Neuronal stem cell (in vitro differentiated cells): ENCODE measurements around the gene TBRG1.

Experiments
- DNase-seq: peaks from one replicate; pipeline ENCODE4 v3.0.0-alpha.2; 2013; ENCODE audit warnings: low spot score
- H2AFZ ChIP-seq: one replicate; pipeline ENCODE4 v1.6.1; 2013; ENCODE audit warnings: mild to moderate bottlenecking, low read length, inconsistent platforms
- H2AK5ac ChIP-seq: 2 replicates; pipeline ENCODE4 v1.6.1; 2013; ENCODE audit warnings: low read depth, mild to moderate bottlenecking, inconsistent platforms, low read length, moderate library complexity, mixed read lengths
- H2BK120ac ChIP-seq: 2 replicates; pipeline ENCODE4 v1.6.1; 2013; ENCODE audit warnings: low read depth, mild to moderate bottlenecking, inconsistent platforms, low read length, moderate library complexity, mixed read lengths
- H2BK12ac ChIP-seq: one replicate; pipeline ENCODE4 v1.6.1; 2013; ENCODE audit warnings: low read length, inconsistent platforms
- H2BK15ac ChIP-seq: 2 replicates; pipeline ENCODE4 v1.6.1; 2013; ENCODE audit warnings: mild to moderate bottlenecking, low read length, inconsistent platforms, mixed read lengths
- H2BK5ac ChIP-seq: one replicate; pipeline ENCODE4 v1.6.1; 2013; ENCODE audit warnings: inconsistent platforms, mild to moderate bottlenecking, low read length, moderate library complexity
- H3K14ac ChIP-seq: one replicate; pipeline ENCODE4 v1.6.1; 2013; ENCODE audit warnings: low read length, inconsistent platforms
- H3K18ac ChIP-seq: 2 replicates; pipeline ENCODE4 v1.6.1; 2013; ENCODE audit warnings: low read length, inconsistent platforms
- H3K23ac ChIP-seq: 2 replicates; pipeline ENCODE4 v1.6.1; 2013; ENCODE audit warnings: low read depth, mild to moderate bottlenecking, mixed read lengths, low read length, inconsistent platforms; ENCODE audit not compliant: poor library complexity
- H3K27ac ChIP-seq: replicated peaks from 3 replicates; pipeline ENCODE4 v1.5.1; 2013; ENCODE audit warnings: low read length, inconsistent platforms
- H3K27me3 ChIP-seq, 3 experiments: 2 replicates each; pipeline ENCODE4 v1.6.1; 2013; ENCODE audit warnings: low read length in 3 of 3, mild to moderate bottlenecking in 2 of 3, inconsistent platforms in 1 of 3, low read depth in 1 of 3, mixed read lengths in 1 of 3, moderate library complexity in 1 of 3; ENCODE audit not compliant: control insufficient read depth in 3 of 3, insufficient read depth in 3 of 3
- H3K36me3 ChIP-seq, 2 donors: replicated peaks in 1 of 2; 2 replicates each; pipeline ENCODE4 v1.6.1; 2013; ENCODE audit warnings: low read length in 2 of 2; ENCODE audit not compliant: control insufficient read depth in 2 of 2, insufficient read depth in 2 of 2
- H3K4ac ChIP-seq: 2 replicates; pipeline ENCODE4 v1.6.1; 2013; ENCODE audit warnings: inconsistent platforms, mild to moderate bottlenecking, low read length, moderate library complexity
- H3K4me1 ChIP-seq, 2 donors: 1 replicate in 1 of 2; 2 replicates in 1 of 2; pipeline ENCODE4 v1.6.1; 2013; ENCODE audit warnings: low read length in 2 of 2, low read depth in 1 of 2; ENCODE audit not compliant: control insufficient read depth in 2 of 2, insufficient read depth in 1 of 2
- H3K4me2 ChIP-seq: one replicate; pipeline ENCODE4 v1.6.1; 2013; ENCODE audit warnings: mild to moderate bottlenecking, low read length, inconsistent platforms; ENCODE audit not compliant: insufficient read depth, poor library complexity, severe bottlenecking
- H3K4me3 ChIP-seq, 2 donors: 2 replicates each; pipeline ENCODE4 v1.5.1; 2013; ENCODE audit warnings: low read length in 2 of 2, mild to moderate bottlenecking in 2 of 2, inconsistent platforms in 1 of 2, moderate library complexity in 1 of 2
- H3K79me1 ChIP-seq: one replicate; pipeline ENCODE4 v1.6.1; 2013; ENCODE audit warnings: low read depth, mild to moderate bottlenecking, inconsistent platforms, low read length, moderate library complexity
- H3K9ac ChIP-seq: one replicate; pipeline ENCODE4 v1.6.1; 2013; ENCODE audit warnings: mild to moderate bottlenecking, low read depth, low read length, inconsistent platforms; ENCODE audit not compliant: poor library complexity
- H3K9me3 ChIP-seq, 2 donors: replicated peaks in 1 of 2; 2 replicates each; pipeline versions ENCODE3 to v1.6.1; 2013; ENCODE audit warnings: low read length in 2 of 2, mild to moderate bottlenecking in 2 of 2, inconsistent platforms in 1 of 2, low read depth in 1 of 2, mixed read lengths in 1 of 2, moderate library complexity in 1 of 2; ENCODE audit not compliant: control insufficient read depth in 2 of 2, insufficient read depth in 1 of 2
- H4K8ac ChIP-seq: one replicate; pipeline ENCODE4 v1.6.1; 2013; ENCODE audit warnings: low read depth, mild to moderate bottlenecking, inconsistent platforms, low read length, moderate library complexity
- H4K91ac ChIP-seq: one replicate; pipeline ENCODE4 v1.6.1; 2013; ENCODE audit warnings: low read length, low read depth, mild to moderate bottlenecking, inconsistent platforms; ENCODE audit not compliant: poor library complexity
- WGBS, 2 donors: extraction: QIAGEN DNeasy Blood & Tissue Kit; methylation state at CpG; one replicate each; pipeline ENCODE4 v1.1.7; 2013; ENCODE audit warnings: missing lambda C conversion rate in 2 of 2, mixed read lengths in 1 of 2; ENCODE audit not compliant: insufficient read length in 2 of 2, insufficient replicate concordance in 1 of 2; ENCODE audit errors: extremely low coverage in 2 of 2; 5-methylcytosine and 5-hydroxymethylcytosine counted together

TBRG1 gene

DNA sequence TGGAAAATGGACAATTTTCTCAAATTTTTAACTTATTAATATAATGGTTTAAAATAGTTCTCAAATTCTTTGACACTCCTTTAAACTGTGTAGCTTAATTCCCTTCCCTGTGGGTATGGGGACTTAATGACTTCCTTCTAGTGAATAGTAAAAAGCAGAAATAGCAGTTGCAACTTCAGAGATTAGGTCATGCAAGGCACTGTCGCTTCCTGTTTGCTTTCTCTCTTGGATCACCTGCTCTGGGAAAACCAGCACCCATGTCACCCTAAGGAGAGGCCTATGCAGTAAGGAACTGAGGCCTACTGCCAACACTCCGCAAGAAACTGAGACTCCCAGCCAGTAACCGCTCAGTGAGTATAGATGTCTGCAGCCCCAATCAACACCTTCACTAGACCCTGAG is 16.9 kb upstream of the TBRG1 start:
- Histone ChIP-seq H3K79me1 (no peaks in the 10 kb centered on the region), H3K9me3 (no peaks in the 10 kb centered on the region), H2AFZ (no peak overlapping the region), H3K4me1 (peaks cover 0 to 2% of the 10 kb centered on the region in 2 donors), H3K36me3 (no peaks in the 10 kb centered on the region), H3K9ac (no peak overlapping the region), H3K4ac (no peak overlapping the region), H3K23ac (no peak overlapping the region), H2BK5ac (no peak overlapping the region), H4K91ac (no peak overlapping the region), H2AK5ac (no peak overlapping the region), H2BK120ac (no peak overlapping the region), H3K27me3 (peaks cover 0 to 2% (median 0%) of the 10 kb centered on the region in 3 experiments), H2BK12ac (no peak overlapping the region), H3K4me3 (no peak overlapping the region), H3K4me2 (no peak overlapping the region), H3K27ac (no peak overlapping the region), H3K18ac (no peak overlapping the region), H2BK15ac (no peak overlapping the region), H3K14ac (no peak overlapping the region), H4K8ac (no peak overlapping the region)
- WGBS, 2 donors, result no CpG with 5 or more reads among the region's 3 CpGs
- DNase-seq, result no peak

GRCh38 chr11:124608147-124608546 is 14.5 kb upstream of the TBRG1 start:
- Histone ChIP-seq H3K27me3 (peaks cover 0 to 8% (median 0%) of the 10 kb centered on the region in 3 experiments), H2BK12ac (no peak overlapping the region), H2AFZ (no peak overlapping the region), H4K8ac (no peak overlapping the region), H3K79me1 (no peaks in the 10 kb centered on the region), H3K4me2 (no peak overlapping the region), H3K18ac (no peak overlapping the region), H3K23ac (no peak overlapping the region), H3K4ac (no peak overlapping the region), H2BK120ac (no peak overlapping the region), H4K91ac (no peak overlapping the region), H3K36me3 (no peaks in the 10 kb centered on the region), H2AK5ac (no peak overlapping the region), H3K27ac (no peak overlapping the region), H3K9me3 (no peaks in the 10 kb centered on the region), H3K4me1 (no peaks in the 10 kb centered on the region), H2BK15ac (no peak overlapping the region), H3K14ac (no peak overlapping the region), H3K4me3 (no peak overlapping the region), H2BK5ac (no peak overlapping the region), H3K9ac (no peak overlapping the region)
- DNase-seq, result no peak

GRCh38 chr11:124610295-124610694 is 12.4 kb upstream of the TBRG1 start:
- Histone ChIP-seq H3K23ac (no peak overlapping the region), H3K9me3 (no peaks in the 10 kb centered on the region), H2BK5ac (no peak overlapping the region), H3K27ac (no peak overlapping the region), H2AK5ac (no peak overlapping the region), H3K4me1 (no peaks in the 10 kb centered on the region), H3K18ac (no peak overlapping the region), H3K36me3 (no peaks in the 10 kb centered on the region), H3K4ac (no peak overlapping the region), H4K91ac (no peak overlapping the region), H2BK120ac (no peak overlapping the region), H4K8ac (no peak overlapping the region), H3K14ac (no peak overlapping the region), H3K79me1 (no peaks in the 10 kb centered on the region), H3K9ac (no peak overlapping the region), H3K4me2 (no peak overlapping the region), H3K4me3 (no peak overlapping the region), H2BK15ac (no peak overlapping the region), H2AFZ (no peak overlapping the region), H3K27me3 (peaks cover 0 to 8% (median 0%) of the 10 kb centered on the region in 3 experiments), H2BK12ac (no peak overlapping the region)
- DNase-seq, result no peak
- no CpG with 5 or more reads among the region's 2 CpGs for WGBS, 2 donors

DNA sequence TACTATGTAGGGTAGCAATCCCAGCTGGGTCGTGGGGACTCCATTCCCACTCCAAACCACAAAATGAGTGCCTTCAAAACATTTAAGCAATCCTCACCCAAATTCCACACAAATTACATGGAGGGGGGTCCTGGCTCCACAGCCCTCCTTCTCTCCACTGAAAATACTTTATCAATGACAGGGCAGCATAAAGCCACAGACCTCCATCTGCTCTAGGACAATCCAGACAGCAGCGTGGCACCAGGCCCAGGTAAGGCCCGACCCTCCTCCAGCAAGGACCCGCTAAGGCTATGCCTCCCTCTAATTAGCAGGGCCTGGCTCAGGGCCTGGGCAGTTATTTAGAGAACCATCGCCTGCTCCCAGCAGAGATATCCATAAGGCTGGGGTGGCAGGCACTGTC is 11.6 kb upstream of the TBRG1 start, which contains the start of gene PANX3:
Gene PANX3 (plus strand): TSS at position 365 of the 400 bp plus-strand sequence. CDS start 129 bp downstream, outside the sequence.
- Histone ChIP-seq H2AK5ac (peak within 1 kb of the TSS; percentile 5), H3K23ac (peak within 1 kb of the TSS; percentile 60), H2BK120ac (no peak within 1 kb of the TSS), H3K27ac (no peak within 1 kb of the TSS), H3K4me3 (no peak within 1 kb of the TSS), H2BK12ac (no peak within 1 kb of the TSS), H3K18ac (no peak within 1 kb of the TSS), H3K36me3 (no peaks in the 10 kb centered on the region), H3K4me1 (no peaks in the 10 kb centered on the region), H3K79me1 (no peaks in the 10 kb centered on the region), H3K14ac (no peak within 1 kb of the TSS), H3K4me2 (no peak within 1 kb of the TSS), H4K91ac (no peak within 1 kb of the TSS), H2AFZ (no peak within 1 kb of the TSS), H3K27me3 (peaks cover 0 to 8% (median 0%) of the 10 kb centered on the region in 3 experiments), H2BK15ac (no peak within 1 kb of the TSS), H3K4ac (no peak within 1 kb of the TSS), H4K8ac (no peak within 1 kb of the TSS), H3K9ac (no peak within 1 kb of the TSS), H2BK5ac (no peak within 1 kb of the TSS), H3K9me3 (no peaks in the 10 kb centered on the region)
- no peak for DNase-seq
- WGBS, 2 donors, result no CpG with 5 or more reads among the region's 5 CpGs
